GM06990 (cell line): Measurements from ENCODE around the gene GGCT.
"Not testable (repeated sequence)": the region's sequence is repeated elsewhere in the genome, so short reads cannot be mapped to it uniquely, and the experiment has no call there.

Experiments used
- DNase-seq: peaks from one replicate; pipeline ENCODE4 v3.0.0-alpha.2; 2011; ENCODE audit not compliant: insufficient read length; ENCODE audit errors: extremely low read depth
- H3K27me3 ChIP-seq: replicated peaks from 2 replicates; pipeline ENCODE4 v1.6.0; 2011; ENCODE audit warnings: low read length; ENCODE audit not compliant: control insufficient read depth, insufficient read depth
- H3K36me3 ChIP-seq: 2 replicates; pipeline ENCODE4 v1.5.1; 2011; ENCODE audit warnings: low read length; ENCODE audit not compliant: control insufficient read depth, insufficient read depth
- H3K4me3 ChIP-seq: replicated peaks from 2 replicates; pipeline ENCODE4 v1.5.1; 2011; ENCODE audit warnings: low read depth, mild to moderate bottlenecking, control low read depth, low read length
- CTCF ChIP-seq: IDR thresholded peaks from 2 replicates; pipeline ENCODE4 v1.5.1; 2011; ENCODE audit warnings: low read length, control low read depth, mild to moderate bottlenecking, inconsistent platforms; ENCODE audit not compliant: insufficient read depth, poor library complexity, severe bottlenecking

Gene GGCT

GRCh38 chr7:30502470-30503251 is 2.0 kb downstream of the GGCT start:
- no peak for DNase-seq
- H3K36me3 ChIP-seq, result peaks cover under 1% of the 10 kb centered on the region; the same call in 1 of the 2 replicates
- no peaks in the 10 kb centered on the region for H3K27me3 ChIP-seq
- no peak overlapping the region for H3K4me3 ChIP-seq
- TF ChIP-seq CTCF, result no peak

- Histone ChIP-seq H3K4me3 (no peak overlapping the region), H3K27me3 (no peaks in the 10 kb centered on the region), H3K36me3 (peaks cover 1% of the 10 kb centered on the region)
- no peak for TF ChIP-seq CTCF
- DNase-seq, result no peak
These were observed 3.4 kb downstream of the GGCT start for GRCh38 chr7:30501264-30501663.

GRCh38 chr7:30493228-30493627 is 11.4 kb downstream of the GGCT start:
- H3K4me3 ChIP-seq, result no peak overlapping the region
- H3K27me3 ChIP-seq, result no peaks in the 10 kb centered on the region
- H3K36me3 ChIP-seq, result peaks cover 1% of the 10 kb centered on the region
- no peak for DNase-seq
- TF ChIP-seq CTCF, result no peak

- no peaks in the 10 kb centered on the region; the same call in 1 of the 2 replicates for H3K36me3 ChIP-seq
- no peak for DNase-seq
- no peak overlapping the region for H3K4me3 ChIP-seq
- H3K27me3 ChIP-seq, result no peaks in the 10 kb centered on the region
- TF ChIP-seq CTCF, result no peak
These were observed 13.2 kb downstream of the GGCT start for GRCh38 chr7:30491417-30491816.

- DNase-seq, result no peak
- TF ChIP-seq CTCF, result no peak
These were observed 17.3 kb downstream of the GGCT start for GRCh38 chr7:30487371-30487770.

GRCh38 chr7:30485667-30486066 is 19.0 kb downstream of the GGCT start:
- no peak for DNase-seq
- no peak overlapping the region for H3K4me3 ChIP-seq
- no peak for TF ChIP-seq CTCF
- H3K27me3 ChIP-seq, result no peaks in the 10 kb centered on the region
- no peaks in the 10 kb centered on the region for H3K36me3 ChIP-seq

More at GRCh38 chr7:30487371-30487770, 17.3 kb downstream of the GGCT start:
- H3K27me3 ChIP-seq, result no peaks in the 10 kb centered on the region
- H3K4me3 ChIP-seq, result no peak overlapping the region
- no peaks in the 10 kb centered on the region for H3K36me3 ChIP-seq

- H3K4me3 ChIP-seq, DNase-seq: not testable (repeated sequence)
These were observed 23.2 kb downstream of the GGCT start for GRCh38 chr7:30481416-30481815.

More at GRCh38 chr7:30481416-30481815, 23.2 kb downstream of the GGCT start:
- H3K27me3 ChIP-seq, H3K36me3 ChIP-seq: not testable (repeated sequence)
